Stimulated activated CD4-positive, alpha-beta T cell treated with anti-CD3 and anti-CD28 coated beads, TNF-alpha, amount 100 ng/mL, for 4 hours (primary cell): ENCODE measurements around the gene ICOSLG.
"Not testable (repeated sequence)": the region's sequence is repeated elsewhere in the genome, so short reads cannot be mapped to it uniquely, and the experiment has no call there.

Experiments
- DNase-seq, 3 experiments: peaks; one replicate each; pipeline ENCODE4 v3.0.0-alpha.2; 2020; ENCODE audit warnings: low read depth in 3 of 3

ICOSLG gene

DNA sequence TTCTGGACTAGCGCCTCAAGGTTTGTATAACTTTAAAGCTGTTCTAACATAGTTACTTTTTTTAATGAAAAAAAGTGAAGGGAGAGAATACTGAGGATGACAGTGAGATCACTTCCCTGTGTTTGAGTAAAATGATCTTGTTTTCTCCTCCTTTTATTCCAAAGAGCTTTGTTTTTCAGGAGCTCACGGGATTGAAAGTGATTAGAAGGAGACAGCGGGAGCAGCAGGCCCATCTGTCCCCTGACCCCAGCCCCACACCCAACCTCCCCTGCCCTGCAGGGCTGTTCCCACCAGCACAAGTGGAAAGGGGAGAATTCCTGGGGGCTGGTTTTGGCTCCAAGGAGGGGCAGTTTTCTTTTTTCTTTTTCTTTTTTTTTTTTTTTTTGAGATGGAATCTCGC, 23.0 kb upstream of the ICOSLG start:
- DNase-seq: no peak

DNA sequence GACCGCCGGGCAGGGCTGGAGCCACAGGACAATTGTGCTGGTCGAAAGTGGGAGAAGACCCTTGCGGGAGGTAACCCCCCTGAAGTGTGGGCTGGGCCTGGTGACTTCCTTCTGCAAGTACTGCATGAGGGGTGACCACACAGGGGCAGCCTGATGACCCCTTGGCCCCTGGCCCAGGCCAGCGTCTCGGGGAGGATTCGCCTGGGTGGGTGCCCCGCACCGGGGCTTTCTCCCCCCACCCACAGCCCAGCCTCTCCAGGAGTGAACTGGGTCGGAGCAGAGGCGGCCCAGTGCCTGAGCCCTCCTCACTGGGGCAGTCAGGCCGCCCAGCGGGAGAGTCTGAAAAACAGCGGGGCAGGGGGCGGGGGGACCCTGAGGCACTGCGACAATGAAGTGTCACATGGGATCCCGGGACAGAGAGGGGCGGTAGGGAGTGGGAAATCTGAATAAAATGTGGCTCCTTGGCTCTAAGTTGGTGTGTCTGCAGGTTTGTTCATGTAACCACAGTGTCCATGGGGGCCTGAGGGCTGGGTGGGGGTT, 22.5 kb upstream of the ICOSLG start:
- no peak for DNase-seq

DNA sequence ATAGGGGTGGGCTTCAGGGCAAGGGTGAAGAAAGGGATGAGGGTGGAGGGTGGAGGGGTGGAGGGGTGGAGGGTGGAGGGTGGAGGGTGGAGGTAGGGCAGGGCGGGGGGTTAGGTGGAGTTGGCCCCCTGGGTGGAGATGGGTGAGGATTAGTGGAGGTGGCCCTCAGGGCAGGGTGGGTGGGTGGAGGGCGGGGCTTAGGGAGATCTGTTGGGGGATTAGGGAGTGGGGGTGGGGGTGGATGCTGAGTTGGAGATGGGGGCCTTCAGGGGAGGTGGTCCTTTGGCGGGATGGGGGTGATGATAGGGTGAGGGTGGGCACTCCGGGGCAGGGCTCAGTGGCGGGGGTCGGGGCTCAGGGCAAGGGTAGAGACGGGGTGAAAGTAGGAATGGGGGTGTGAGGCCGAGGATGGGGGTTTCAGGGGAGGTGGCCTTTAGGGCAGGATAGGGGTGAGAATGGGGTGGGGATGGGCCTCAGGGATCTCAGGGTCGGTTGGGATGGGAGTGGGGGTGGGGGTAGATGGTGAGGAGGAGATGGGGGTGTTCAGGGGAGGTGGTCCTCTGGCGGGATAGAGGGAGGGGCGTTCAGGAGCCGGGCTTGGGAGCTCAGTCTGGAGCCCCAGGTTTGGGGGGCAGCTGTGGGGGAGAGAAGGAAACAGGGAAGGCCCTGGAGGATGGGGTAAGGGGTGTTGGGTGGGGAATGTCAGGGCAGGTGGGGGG, 21.8 kb upstream of the ICOSLG start:
- DNase-seq: no peak

DNA sequence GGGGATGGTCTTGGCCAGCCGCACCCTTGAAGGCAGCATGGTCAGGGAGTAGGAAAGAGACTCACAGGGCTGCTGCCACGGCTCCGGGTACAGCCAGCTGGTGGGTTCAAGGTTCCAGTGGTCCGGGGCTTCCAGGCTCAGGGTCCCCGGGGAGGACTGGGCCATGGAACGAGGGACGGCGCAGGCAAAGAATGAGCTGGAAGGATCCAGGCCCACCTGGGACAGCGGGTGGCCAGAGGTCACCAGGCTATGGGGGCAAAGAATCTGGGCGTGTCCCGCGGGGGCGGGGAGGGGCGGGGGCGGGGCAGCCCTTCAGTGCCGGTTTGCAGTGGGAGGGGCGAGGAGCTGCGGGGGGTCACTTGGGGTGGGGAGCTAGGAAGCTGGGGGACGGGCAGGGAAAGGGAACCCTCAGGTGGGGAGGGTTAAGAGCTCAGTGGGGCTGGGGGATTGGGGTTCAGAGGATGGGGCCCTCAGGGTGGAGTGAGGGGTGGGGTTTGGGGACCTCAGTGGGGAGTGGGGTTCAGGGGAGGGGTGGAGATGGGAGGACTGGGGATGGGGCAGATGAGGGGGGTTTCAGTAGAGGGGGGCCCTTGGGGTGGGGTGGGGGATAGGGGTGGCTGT, 21.0 kb upstream of the ICOSLG start, which contains the start of gene DNMT3L:
DNMT3L (minus strand) TSS at position 223 of the 621 bp plus-strand sequence. CDS start 638 bp downstream, outside the sequence.
- no peak for DNase-seq

DNA sequence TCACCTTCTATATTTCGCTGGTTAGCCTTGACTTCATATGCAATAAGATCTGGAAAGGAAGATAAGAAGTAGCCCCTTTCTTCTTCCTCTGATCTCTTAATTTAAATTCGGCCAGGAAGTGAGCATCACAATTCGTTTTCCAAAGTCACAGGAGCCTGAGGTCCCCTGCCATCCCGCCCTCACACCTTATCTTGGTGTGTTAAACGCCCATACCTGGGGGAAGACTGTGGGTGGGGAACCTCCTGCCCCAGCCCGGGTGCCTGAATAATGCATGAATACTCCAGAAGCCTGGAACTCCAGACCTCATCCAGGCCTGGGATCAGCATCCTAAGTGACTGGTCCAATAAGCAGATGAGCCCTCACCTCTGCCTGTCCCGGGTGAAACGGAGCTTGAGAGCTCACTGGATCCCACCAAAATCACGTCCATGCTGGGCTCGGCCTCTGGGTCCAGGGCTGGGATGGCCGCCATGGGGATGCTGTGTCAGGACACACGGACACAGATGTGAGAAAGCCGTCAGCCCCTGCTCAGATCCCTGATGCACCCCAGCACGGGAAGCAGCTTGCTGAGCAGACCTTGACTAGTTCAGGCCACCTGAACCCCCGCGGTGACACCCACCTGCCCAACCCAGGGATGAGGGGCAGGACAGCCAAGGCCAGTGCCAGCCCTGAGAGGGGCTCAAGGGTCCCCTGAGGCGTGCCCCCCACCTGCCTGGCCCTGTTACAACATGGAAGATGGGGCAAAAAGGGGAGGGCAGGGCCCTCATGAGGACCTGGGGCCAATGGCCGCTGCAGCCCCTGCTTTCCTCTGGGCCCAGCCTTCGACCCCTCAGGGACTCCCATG, 20.3 kb upstream of the ICOSLG start:
- DNase-seq: no peak

DNA sequence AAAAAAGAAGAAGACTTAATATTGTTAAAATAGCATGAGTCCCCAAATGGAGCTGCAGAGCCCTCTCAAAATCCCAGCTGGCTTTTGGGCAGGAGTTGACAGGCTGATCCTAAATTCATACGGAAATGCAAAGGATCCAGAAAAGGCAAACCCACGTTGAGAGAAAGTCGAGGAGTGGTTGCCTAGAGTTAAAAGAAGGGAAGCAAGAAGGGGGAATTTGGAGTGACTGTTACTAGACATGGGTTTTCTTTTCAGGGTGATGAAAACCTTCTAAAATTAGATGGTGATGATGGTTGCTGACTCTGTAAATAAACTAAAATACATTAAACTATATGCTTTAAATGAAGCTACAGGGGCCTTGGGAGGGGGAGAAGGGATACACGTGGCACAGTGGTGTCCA, 19.3 kb upstream of the ICOSLG start:
- DNase-seq: no peak

DNA sequence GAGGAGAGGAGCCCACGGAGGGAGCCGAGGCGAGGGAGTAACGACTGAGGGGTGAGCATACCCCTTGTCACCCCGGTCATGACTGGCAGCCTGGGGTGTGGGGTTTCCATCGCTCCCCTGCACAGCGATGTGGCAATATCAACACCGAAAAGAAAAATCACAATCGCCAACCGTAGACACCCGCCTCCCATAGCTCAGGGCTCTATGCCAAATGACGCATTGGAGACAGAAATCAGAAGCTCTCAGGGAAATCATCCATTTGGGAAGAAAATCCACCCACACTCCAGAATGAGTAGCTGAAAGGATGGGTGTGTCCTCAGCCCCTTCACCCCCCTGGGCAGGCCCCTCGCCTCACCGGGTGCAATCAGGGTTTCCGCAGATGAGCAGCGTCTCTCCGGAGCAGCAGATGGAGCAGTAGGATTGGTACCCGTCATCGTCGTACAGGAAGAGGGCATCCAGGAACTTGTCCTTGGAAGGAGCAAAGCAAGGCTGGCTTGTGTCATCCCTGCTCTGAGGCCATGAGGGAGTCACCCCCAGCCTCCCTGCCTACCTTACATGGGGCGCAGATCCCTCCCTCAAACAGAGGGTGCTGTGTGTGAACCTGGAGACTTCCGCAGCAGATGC, 18.5 kb upstream of the ICOSLG start:
- DNase-seq: no peak

DNA sequence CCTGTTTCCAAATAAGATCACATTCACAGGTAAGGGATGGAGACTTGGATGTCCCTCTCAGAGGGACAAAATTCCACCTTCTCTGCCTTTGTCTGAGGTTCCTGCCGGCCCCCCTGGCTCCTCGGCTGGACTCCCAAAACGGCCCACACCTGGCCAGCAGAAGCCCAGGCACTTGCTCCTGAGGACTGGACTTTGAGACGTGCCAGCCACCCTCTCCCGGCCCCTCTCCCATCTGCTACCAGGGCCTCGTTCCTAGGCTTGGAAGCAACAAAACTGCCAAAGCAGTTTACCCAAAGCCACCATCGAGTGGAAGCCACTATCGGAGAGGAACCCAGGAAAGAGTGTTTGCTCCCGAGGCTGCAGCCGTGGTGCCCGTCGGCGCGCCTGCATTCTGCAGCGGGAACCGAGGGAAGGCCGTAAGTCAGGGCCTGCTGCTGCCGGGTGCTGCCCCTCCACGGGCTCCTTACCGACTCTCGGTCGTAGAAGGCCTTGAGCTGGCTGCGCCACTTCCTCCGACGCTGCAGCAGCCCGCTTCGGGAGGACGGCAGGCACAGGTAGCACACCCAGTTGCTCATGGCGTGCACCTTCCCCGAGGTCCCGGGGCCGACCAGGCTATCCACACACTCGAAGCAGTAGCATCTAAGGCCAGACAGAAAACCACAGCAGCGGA, 17.4 kb upstream of the ICOSLG start:
- no peak for DNase-seq

DNA sequence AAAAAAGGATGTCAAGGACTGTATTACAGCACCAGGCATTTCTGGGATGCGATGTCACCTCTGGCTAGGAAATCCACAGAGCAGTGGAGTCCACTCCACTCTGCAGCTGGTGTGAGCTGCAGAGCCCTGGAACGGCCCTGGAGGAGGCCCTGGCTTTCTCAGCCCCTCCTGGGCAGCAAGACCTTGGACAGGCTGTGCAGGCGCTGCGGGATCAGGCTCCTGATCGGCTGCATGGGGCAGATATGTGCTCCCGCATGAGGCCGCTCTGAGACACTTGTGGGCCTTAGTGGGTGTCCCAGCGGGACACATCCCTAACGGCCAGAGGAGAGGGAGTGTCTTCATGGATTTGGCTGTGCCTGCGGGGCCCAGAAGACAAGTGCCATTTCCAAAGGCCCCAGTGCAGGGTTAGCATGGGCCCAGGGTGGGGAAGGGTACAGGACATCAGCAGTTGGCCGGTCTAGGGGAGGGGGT, 14.8 kb upstream of the ICOSLG start:
- no peak for DNase-seq

DNA sequence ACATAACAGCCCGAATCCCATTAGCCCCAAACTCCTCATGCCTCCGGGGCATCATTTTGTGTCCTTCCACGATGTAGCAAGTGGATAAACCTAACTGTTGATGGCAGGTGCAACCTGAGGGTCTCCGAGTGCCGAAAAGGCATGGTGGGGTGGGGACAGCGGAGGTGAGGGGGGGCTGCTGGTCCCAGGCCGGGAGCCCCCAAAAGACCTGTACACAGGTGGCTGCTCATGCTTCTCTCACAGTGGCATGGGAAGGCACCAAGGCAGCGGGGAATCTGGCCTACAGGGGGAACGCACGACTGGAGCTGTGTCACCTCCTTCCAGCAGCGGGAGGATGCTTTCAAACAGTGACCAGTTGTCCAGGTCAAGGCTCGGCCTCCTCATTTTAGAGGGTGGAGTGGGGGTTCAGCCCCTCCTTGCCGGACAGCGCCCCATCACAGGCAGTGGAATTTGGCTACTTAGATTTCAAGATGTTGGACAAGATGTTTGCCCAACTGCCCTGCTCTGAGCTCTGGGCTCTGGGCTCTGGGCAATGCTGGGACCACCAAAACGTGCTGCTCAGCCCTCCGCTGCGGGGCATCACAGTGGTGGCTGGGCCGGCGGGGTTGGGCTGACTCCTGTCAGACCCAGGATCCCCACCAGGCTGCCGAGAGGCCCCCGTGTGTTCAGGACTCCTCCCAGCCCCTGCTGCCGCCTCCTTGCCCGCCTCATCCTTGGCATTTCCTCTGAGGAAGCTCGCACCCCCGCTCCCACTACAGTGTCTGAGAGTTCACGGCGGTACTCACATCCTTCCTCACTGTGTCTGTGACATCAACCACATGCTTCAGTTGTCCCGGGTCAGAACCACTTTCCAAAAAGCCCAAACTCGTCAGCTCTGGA, 13.3 kb upstream of the ICOSLG start:
- no peak for DNase-seq

DNA sequence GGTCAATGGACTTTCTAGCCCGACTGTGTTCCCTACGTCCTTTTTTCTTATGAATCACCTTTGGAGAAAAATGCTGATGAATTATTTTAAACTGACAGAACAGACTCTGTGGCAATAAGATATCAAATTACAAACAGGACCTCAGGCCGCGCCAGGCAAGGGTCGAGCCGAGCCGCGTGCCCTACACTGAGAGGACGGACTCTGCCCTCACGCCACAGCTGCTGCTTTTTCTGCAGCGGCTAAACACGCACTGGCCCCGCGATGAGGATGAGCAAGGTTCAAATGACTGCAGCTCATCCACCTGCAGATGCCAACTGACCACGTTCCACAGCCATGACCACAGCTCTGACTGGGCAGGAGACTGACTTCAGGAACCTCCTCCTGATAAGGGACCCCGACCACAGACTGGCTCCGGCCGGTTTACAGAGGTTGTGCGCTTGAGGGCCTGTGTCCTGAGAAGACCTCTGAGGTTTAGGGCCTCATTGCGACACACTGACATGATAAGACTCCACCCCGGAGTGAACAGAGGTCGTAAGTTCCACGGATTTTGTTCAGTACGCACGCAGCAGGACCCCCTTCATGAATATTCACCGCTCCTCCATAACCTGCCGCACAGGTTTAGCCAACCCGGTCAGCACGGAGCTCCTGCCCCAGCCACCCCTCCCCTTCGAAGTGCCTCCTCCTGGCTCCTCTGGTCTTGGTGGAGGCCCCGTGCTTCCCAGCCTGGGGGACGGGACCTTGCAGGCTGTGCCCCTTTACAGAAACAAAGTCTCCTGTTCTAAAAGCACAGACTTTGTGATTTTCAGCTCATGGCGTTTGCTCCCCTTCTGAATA, 8.7 kb upstream of the ICOSLG start:
- DNase-seq: not testable (repeated sequence)

DNA sequence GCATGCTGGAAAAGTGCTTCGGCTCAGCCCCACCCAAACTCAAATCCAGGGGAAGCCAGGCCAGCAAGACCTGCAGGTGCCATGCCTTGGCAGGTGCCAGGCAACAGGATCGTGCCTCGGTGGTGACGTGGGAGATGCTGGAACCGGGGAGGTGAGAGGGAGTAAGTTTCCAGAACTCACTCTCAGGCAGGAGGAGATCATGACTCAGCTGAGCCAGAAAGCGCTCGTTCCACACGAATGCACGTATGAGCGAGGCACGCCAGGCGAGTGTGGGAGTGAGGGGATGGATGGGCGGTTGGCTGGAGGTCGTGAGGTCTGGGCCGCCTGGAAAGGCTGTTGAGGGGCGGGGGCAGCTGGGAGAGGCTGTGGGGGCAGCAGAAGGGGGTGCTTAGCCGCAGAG, 7.2 kb upstream of the ICOSLG start:
- DNase-seq: not testable (repeated sequence)

DNA sequence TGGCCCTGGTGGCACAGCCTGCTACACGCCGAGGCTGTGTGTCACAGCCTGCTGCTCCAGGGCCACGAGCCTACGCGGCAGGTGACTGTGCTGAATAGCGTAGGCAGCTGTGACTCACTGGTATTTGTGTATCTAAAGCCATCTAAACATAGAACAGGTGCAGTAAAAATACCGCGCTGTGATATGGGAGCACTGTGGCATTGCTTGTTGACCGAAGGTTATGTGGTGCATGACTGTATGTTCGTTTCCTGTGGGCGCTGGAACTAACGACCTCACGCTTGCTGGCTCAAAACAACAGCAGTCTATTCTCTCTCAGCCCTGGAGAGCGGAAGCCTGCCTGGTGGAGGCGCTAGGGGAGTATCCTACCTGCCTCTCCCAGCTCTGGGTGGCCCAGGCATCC, 3.2 kb upstream of the ICOSLG start:
- not testable (repeated sequence) for DNase-seq

DNA sequence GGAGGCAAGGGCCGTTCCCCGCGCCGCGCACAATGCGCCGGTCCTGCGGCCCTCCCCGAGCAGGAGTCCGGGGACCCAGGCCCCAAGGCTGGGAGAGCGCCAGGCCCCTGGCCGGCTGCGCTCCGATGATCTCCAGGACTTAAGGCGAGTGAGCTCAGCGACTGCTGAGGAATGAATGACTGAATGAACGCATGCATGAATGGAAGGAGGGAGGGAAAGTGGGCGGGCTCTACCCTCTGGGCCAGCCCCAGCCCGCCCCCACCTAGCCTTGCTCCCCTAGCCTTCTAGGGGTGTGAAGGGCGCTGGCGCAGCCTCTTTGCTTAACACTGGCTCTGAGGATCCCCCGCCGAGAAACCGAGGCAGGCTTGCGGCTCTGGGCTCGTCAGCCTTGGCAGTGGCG, 538 bp upstream of the ICOSLG start:
- DNase-seq: not testable (repeated sequence)

DNA sequence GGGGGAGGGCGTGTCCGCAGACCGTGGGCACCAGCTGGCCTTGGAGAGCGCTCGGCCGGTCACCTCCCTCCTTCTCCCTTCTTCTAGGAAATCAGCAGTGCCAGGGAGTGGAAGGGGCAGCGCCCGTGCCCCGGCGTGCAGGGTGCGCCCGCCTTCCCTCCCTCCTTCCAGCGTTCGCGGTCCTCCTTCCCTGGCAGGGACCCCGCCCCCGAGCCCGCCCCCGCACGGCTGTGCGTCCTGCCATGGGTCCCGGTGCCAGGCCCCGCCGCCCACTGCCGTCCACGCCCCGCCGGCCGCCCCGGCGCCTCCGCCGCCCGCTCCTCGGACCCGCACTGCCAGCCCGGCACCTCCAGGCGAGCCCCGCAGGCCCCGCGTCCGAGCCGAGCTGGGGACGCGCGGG, 390 bp downstream of the ICOSLG start:
- not testable (repeated sequence) for DNase-seq

DNA sequence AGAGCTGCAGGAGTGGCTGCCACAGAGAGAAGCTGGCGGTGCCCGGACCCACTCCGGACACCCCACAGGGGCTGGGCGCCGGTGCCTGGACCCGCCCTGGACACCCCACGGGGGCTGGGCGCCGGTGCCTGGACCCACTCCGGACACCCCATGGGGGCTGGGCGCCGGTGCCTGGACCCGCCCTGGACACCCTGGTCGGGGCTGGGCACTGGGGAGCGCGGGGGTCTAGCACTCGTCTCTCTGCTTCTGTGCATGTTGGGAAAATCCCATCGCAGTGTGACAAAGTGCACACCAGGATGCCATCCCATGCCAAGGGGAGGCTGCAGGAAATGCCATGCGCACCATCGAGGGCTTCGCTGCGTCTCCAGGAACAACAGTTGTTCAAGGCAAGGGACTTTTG, 11.2 kb downstream of the ICOSLG start:
- not testable (repeated sequence) for DNase-seq

DNA sequence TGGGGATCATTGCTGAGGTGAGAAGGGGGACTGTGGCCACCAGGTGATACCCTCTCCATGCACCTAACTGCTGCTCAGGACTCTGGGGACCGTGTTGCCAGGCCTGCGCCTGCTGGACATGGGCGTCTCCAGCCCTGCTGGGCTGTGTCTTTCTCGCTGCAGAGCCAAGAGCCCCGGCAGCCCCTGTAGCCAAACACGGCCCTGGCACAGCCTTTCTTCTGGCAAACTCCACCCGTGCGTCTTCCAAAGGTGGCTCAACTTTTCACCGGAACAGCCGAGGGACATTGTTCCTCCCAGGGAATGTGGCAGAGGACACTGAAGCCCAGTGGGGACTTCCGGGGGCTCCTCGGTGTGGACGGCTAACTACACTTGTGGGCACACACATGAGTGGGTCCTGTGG, 12.6 kb downstream of the ICOSLG start:
- not testable (repeated sequence) for DNase-seq

DNA sequence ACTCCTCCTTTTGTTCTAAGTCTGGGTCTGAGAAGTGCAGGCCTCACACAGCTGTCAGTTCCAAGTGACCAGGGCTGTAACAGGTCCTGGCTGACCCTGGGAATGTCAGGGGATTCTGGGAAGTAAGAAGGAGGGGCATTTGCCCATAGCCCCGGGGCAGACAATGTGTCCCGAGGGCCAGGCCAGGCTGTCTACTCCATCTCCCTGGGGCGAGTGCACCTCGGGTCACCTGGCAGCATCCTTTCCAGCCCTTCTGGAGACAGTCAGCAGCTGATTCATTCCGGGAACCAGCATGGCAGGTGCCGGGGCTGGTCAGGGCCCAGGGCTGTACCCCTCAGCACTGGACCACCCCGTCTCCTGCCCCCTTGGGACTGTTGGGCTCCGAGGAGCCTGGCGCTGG, 13.1 kb downstream of the ICOSLG start:
- not testable (repeated sequence) for DNase-seq

DNA sequence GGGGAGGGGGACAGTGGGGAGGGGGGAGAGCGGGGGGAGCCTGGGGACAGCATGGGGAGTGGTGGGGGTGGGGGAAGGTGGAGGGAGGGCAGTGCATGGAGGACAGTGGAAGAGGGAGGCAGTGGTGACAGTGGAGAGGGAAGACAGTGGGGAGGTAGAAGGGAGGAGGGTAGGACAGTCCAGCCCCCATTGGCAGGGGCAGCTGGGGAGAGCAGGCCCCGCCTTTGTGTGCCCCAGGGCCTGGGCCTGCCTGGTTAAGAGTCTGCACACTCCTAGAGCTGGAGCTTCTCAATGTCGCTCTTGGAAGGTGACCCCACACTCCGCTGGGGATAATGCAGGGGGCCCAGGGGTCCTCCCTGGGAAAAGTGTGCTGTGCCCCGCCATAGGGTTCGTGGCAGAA, 15.1 kb downstream of the ICOSLG start:
- not testable (repeated sequence) for DNase-seq
